GM23338 (cell line): ENCODE results near the gene PPP2R2B.

ENCODE experiments used
- CREB1 ChIP-seq: fragments of 250-450 bp; sonication (Bioruptor Pico); IDR thresholded peaks from 2 replicates; pipeline ENCODE4 v1.5.0; 2020; ENCODE audit warnings: low read depth, mild to moderate bottlenecking, moderate library complexity
- EZH2 ChIP-seq: fragments of 200-600 bp; sonication (generic); IDR thresholded peaks from one replicate; pipeline ENCODE4 v1.8.0; 2017; ENCODE audit warnings: antibody characterized with exemption, mild to moderate bottlenecking, low read depth; ENCODE audit not compliant: unreplicated experiment
- EZH2phosphoT487 ChIP-seq: fragments of 200-600 bp; sonication (generic); IDR thresholded peaks from one replicate; pipeline ENCODE4 v1.8.1; 2018; ENCODE audit warnings: antibody characterized with exemption; ENCODE audit not compliant: unreplicated experiment
- JUNB ChIP-seq: IDR thresholded peaks from one replicate; pipeline ENCODE4 v1.6.1; 2016; ENCODE audit warnings: antibody characterized with exemption; ENCODE audit not compliant: unreplicated experiment
- POLR2AphosphoS5 ChIP-seq: IDR thresholded peaks from 2 replicates; pipeline ENCODE4 v1.6.1; 2016; ENCODE audit warnings: antibody characterized with exemption, low read depth
- STAT1 ChIP-seq: IDR thresholded peaks from one replicate; pipeline ENCODE4 v1.6.1; 2016; ENCODE audit warnings: antibody characterized with exemption; ENCODE audit not compliant: unreplicated experiment
- ZNF331 ChIP-seq: fragments of 250-450 bp; sonication (Bioruptor Pico); IDR thresholded peaks from 2 replicates; pipeline ENCODE4 v1.5.0; 2020; ENCODE audit warnings: low read depth, mild to moderate bottlenecking, moderate library complexity
- TF ChIP-seq, protein P1 (sequence below), 2 experiments: fragments of 200-600 bp in 1 of 2; sonication (generic) in 1 of 2; conservative IDR thresholded peaks; 2 replicates each; pipeline versions ENCODE4 v1.5.1 to v1.6.1; 2016 to 2017; ENCODE audit warnings: antibody characterized with exemption in 2 of 2, low read depth in 2 of 2, mild to moderate bottlenecking in 2 of 2, moderate library complexity in 1 of 2
- TF ChIP-seq, protein P2 (sequence below): IDR thresholded peaks from one replicate; pipeline ENCODE4 v1.6.1; 2018; ENCODE audit warnings: antibody characterized with exemption; ENCODE audit not compliant: unreplicated experiment

DNA sequence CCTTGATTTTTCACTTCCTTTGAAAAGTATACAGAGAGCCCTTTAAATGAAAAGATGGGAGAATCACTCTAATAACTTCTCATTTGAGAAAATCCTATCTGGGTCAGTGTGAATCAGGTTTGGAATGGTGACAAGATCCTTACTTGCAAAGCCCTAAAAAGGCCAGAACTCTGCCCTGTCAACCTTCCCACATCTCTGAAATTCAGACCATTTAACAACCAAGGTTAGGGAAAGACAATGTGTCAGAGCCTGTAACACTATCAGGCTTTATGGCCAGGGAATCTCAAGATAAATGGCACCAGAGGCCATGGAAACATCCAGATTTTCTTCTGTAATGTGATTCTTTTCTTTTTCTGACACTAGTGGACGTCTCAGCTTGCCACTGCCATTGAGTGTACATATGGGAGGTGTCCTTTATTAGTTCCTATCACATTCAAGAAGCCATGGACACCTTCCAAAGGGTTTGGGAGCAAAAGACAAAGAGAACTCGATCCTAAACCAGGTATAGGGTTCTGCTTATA, 196.9 kb downstream of the PPP2R2B start:
- no peak for TF ChIP-seq EZH2phosphoT487
- TF ChIP-seq EZH2 = no peak
- TF ChIP-seq, protein P1, sequence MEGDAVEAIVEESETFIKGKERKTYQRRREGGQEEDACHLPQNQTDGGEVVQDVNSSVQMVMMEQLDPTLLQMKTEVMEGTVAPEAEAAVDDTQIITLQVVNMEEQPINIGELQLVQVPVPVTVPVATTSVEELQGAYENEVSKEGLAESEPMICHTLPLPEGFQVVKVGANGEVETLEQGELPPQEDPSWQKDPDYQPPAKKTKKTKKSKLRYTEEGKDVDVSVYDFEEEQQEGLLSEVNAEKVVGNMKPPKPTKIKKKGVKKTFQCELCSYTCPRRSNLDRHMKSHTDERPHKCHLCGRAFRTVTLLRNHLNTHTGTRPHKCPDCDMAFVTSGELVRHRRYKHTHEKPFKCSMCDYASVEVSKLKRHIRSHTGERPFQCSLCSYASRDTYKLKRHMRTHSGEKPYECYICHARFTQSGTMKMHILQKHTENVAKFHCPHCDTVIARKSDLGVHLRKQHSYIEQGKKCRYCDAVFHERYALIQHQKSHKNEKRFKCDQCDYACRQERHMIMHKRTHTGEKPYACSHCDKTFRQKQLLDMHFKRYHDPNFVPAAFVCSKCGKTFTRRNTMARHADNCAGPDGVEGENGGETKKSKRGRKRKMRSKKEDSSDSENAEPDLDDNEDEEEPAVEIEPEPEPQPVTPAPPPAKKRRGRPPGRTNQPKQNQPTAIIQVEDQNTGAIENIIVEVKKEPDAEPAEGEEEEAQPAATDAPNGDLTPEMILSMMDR (conservative IDR thresholded peaks at IDR 0.05; ENCODE audit: low read depth in 2 of 2) = no peak
- TF ChIP-seq, protein P2, sequence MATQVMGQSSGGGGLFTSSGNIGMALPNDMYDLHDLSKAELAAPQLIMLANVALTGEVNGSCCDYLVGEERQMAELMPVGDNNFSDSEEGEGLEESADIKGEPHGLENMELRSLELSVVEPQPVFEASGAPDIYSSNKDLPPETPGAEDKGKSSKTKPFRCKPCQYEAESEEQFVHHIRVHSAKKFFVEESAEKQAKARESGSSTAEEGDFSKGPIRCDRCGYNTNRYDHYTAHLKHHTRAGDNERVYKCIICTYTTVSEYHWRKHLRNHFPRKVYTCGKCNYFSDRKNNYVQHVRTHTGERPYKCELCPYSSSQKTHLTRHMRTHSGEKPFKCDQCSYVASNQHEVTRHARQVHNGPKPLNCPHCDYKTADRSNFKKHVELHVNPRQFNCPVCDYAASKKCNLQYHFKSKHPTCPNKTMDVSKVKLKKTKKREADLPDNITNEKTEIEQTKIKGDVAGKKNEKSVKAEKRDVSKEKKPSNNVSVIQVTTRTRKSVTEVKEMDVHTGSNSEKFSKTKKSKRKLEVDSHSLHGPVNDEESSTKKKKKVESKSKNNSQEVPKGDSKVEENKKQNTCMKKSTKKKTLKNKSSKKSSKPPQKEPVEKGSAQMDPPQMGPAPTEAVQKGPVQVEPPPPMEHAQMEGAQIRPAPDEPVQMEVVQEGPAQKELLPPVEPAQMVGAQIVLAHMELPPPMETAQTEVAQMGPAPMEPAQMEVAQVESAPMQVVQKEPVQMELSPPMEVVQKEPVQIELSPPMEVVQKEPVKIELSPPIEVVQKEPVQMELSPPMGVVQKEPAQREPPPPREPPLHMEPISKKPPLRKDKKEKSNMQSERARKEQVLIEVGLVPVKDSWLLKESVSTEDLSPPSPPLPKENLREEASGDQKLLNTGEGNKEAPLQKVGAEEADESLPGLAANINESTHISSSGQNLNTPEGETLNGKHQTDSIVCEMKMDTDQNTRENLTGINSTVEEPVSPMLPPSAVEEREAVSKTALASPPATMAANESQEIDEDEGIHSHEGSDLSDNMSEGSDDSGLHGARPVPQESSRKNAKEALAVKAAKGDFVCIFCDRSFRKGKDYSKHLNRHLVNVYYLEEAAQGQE = no peak
- no peak for TF ChIP-seq JUNB
- TF ChIP-seq ZNF331 (CRISPR knock-in tag) = no peak
- TF ChIP-seq POLR2AphosphoS5 = no peak
- TF ChIP-seq STAT1 = no peak
- TF ChIP-seq CREB1 = no peak
